ENCODE data around the gene CINP. TPM values are rescaled to one million over a fixed set of nuclear protein-coding genes. Genes with fewer than 3 reads are reported as not detected.

The CINP gene
- total and polyA plus RNA-seq, 9 of the 15 experiments (the other 6 are each of a cell fraction or from before 2014, with no cell fraction given): 36.3 to 63.2 (median 43.7) TPM

- TF ChIP-seq JUN (IDR thresholded peaks at IDR 0.05; ENCODE audit: borderline replicate concordance, low read depth, low read length) (no peak), JUN (CRISPR knock-in tag; IDR thresholded peaks at IDR 0.05; ENCODE audit: borderline replicate concordance) (no peak), CBX1 (IDR thresholded peaks at IDR 0.05; ENCODE audit: low read depth) (peak; percentile 66; the same call in 1 of the 2 replicates), HLTF (IDR thresholded peaks at IDR 0.05) (no peak), ZNF511 (CRISPR knock-in tag; IDR thresholded peaks at IDR 0.05) (peak; percentile 66; the same call in 1 of the 2 replicates), E2F6 (IDR thresholded peaks at IDR 0.05; ENCODE audit: borderline replicate concordance in 1 of 2, extremely low read depth in 1 of 2, insufficient read depth in 1 of 2, insufficient read length in 1 of 2, low read depth in 1 of 2, low read length in 1 of 2, poor library complexity in 1 of 2, severe bottlenecking in 1 of 2) (peak in 1 of 2 experiments; percentile 33), SRSF1 (IDR thresholded peaks at IDR 0.05; ENCODE audit: low read depth, low read length) (no peak), CLOCK (CRISPR knock-in tag; IDR thresholded peaks at IDR 0.05; ENCODE audit: borderline replicate concordance) (no peak), HEY1 (CRISPR knock-in tag; IDR thresholded peaks at IDR 0.05; ENCODE audit: borderline replicate concordance) (no peak), KLF16 (IDR thresholded peaks at IDR 0.05) (no peak), GTF2E2 (tag; IDR thresholded peaks at IDR 0.05) (no peak), RBM22 (IDR thresholded peaks at IDR 0.05; ENCODE audit: low read depth, low read length, poor library complexity, severe bottlenecking) (peak; percentile 97), BRD9 (IDR thresholded peaks at IDR 0.05; ENCODE audit: low read depth, partially characterized antibody) (peak; percentile 70), KLF13 (tag; IDR thresholded peaks at IDR 0.05; ENCODE audit: borderline replicate concordance, low read depth) (peak; percentile 69; the same call in 1 of the 2 replicates), SMARCA4 (IDR thresholded peaks at IDR 0.05) (0 out of 2 replicates have a peak, but pooled peaks have one; percentile 25), E2F5 (CRISPR knock-in tag; IDR thresholded peaks at IDR 0.05) (no peak), MCM2 (IDR thresholded peaks at IDR 0.05; ENCODE audit: low read depth) (no peak), PHB (CRISPR knock-in tag; IDR thresholded peaks at IDR 0.05) (no peak), PURB (CRISPR knock-in tag; IDR thresholded peaks at IDR 0.05; ENCODE audit: low read depth) (no peak), ZNF282 (CRISPR knock-in tag; IDR thresholded peaks at IDR 0.05) (no peak), SNIP1 (IDR thresholded peaks at IDR 0.05; ENCODE audit: low read depth) (no peak), HNRNPL (IDR thresholded peaks at IDR 0.05; ENCODE audit: low read depth, low read length) (no peak), POLR2H (tag; IDR thresholded peaks at IDR 0.05; ENCODE audit: low read depth) (peak; percentile 99), HDAC3 (IDR thresholded peaks at IDR 0.05; ENCODE audit: borderline replicate concordance, partially characterized antibody) (no peak)
Measured at GRCh38 chr14:102316743-102317563, 45.7 kb downstream of the CINP start (continued).
